Stimulated activated CD8-positive, alpha-beta memory T cell treated with anti-CD3 and anti-CD28 coated beads, Interleukin-7, amount 100 ng/mL, for 4 hours (primary cell): ENCODE measurements around the gene TSPAN10.
"Not testable (repeated sequence)": the region's sequence is repeated elsewhere in the genome, so short reads cannot be mapped to it uniquely, and the experiment has no call there.

ENCODE experiments used
- DNase-seq, 2 donors: peaks; one replicate each; pipeline ENCODE4 v3.0.0-alpha.2; 2020; ENCODE audit warnings: low read depth in 2 of 2

TSPAN10 gene

DNA sequence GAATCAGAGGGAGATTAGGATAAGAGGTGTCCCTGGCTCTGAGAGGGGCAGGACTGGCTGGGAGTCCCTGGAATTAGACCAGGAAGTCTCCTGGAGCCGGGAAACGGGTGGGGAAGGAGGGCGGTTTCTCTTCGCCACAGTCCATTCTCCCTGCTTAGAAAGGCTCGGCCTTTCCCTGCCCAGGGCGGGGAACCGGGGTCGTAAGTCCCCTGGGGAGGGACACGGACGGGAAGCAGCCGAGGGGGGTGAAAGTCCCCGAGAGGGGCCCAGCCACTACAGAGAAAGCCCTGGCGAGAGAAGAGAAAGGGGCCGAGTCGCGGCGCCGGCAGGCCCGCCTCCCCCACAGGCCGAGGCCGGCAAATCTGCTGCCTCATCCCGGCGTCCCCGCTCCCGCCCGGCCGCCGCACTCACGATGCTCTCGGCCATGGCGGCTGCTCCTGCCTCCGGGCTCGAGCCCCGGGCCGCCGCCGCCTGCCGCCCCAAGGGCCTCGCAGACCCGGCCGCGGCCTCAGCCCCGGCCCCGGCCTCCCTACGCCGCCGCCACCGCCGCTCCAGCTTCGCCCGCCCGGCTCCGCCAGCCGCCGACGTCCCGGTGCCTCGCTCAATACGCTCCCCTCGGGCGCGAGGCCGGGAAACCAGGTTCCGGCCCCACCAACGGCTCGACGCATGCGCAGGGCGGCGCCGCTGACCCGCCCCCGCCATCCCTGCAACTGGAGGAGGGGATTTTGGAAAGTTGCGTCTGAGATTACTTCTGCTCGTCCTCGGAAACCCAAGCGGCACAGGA is at the start of gene TSPAN10, which contains the start of gene NPLOC4:
TSS of gene TSPAN10 (plus strand) at position 692 of the 784 bp plus-strand sequence. CDS start 5,217 bp downstream, outside the sequence.
TSS of gene NPLOC4 (minus strand) at position 608 of the 784 bp plus-strand sequence. CDS start at position 426, 182 bp downstream.
- peak; percentile 65 to 79 for DNase-seq

DNA sequence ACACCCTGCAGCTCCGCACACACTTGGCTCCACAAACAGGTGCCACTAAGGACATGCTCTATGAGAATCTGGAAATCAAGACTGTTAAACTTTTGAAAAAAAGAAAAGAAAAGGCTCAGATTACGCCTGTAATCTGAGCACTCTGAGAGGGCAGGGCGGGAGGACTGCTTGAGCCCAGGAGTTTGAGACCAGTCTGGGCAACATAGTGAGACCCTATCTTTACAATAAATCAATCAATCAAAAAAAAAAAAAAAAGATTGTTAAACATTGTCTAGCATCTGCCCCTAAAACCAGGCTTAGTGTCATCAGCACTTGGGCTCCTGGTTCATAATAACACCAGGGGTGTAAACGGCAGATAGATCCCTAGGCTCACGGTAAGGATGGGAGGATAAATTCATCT is 47.4 kb upstream of the TSPAN10 start:
- no peak for DNase-seq

- DNase-seq: no peak
Observed at GRCh38 chr17:81590121-81590520, 46.9 kb upstream of the TSPAN10 start.

- no peak for DNase-seq
Observed at GRCh38 chr17:81591971-81592370, 45.0 kb upstream of the TSPAN10 start.

GRCh38 chr17:81593105-81593871 is 43.7 kb upstream of the TSPAN10 start:
- no peak for DNase-seq

DNA sequence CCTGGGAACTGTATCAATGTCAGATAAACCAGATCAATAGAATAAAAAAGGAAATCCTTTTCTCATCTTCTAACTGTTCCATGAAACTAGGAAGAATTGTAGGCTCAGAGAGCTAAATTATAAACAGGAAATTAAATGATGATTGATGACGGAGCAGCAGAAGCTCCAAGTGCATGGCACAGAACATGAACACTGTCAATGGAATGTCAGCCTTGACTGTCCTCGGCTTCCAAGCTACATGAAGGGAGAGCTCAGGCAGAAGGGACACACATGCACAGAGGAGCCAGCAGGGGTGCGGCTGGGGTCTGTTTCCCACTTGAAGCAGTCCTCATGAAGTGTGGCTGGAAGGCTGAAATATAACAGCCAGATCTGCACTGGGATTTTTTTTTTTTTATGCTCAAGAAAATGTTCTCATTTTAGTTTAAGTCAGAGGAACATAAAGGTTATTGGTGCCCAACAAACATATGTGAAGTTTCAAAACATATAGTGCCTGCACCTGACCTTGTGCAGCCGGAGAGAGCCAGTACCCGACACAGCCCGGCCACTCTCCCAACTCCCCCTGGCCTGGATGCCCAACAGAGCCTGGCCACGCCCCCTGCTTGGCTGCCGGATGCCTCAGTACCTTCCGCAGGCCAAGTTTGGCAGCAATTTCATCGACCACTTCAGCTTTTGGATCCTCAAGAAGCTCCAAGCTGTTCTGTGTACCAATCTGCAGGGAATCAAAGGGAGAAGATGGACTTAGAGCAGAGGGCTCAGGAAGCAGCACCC is 37.1 kb upstream of the TSPAN10 start:
- DNase-seq: no peak

GRCh38 chr17:81601525-81602120 is 35.4 kb upstream of the TSPAN10 start:
- peak; percentile 7 to 21 for DNase-seq

- DNase-seq: no peak
Observed at GRCh38 chr17:81603846-81604610, 33.0 kb upstream of the TSPAN10 start.

DNA sequence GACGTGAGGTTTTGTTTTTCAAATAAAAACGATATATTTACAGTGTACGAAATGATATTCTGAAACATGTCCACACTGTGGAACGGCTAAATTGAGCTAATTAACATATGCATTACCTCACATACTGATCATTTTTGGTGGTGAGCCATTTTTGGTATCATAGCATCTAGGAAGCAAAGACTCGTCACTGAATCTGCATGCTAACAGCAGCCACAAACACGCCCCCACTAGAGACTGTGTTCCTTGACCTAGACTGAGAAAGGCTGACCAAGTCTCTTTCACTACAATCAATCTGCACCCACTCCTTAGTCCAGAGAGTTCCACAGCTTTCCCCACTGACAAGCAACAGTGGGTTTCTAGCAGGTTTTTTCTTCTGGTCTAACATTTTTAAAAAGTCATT is 29.6 kb upstream of the TSPAN10 start:
- DNase-seq: no peak

DNA sequence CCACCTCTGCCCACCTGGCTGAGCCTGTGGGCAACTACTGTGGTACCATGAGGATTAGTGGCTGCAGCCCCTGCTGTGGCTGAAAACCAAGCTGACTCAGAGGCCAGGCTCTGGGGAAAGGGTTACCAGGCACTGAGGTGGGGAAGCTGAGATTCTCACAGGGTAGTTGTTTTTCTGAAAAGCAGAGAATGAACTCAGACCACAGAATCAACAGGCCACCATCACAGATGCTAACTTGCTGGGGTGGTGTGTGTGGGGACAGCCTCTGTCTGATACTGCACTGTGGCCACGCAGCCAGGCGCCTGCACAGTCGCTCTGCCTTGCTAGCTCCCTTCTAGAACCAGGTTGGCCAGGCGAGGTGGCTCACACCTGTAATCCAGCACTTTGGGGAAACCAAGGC is 28.9 kb upstream of the TSPAN10 start:
- DNase-seq: no peak

DNA sequence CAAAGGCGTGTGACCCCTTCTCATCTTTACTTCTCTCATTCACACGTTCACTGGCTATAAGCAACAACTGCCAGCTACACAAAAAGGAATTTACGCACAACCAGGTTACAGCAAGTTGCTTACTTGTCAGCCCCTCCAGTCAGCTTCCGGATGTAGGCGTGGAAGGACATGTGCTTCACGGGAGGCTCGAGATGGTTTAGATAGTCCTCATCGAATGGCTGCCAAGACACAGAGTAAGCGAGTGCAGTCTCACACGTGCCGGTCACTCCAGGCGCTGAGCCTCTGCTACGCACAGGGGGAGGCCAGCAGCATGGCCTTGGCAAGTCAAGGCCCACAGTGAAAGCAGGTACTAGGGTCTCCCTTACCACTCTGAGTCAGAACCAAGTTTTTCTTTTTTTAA is 28.4 kb upstream of the TSPAN10 start:
- DNase-seq: no peak

DNA sequence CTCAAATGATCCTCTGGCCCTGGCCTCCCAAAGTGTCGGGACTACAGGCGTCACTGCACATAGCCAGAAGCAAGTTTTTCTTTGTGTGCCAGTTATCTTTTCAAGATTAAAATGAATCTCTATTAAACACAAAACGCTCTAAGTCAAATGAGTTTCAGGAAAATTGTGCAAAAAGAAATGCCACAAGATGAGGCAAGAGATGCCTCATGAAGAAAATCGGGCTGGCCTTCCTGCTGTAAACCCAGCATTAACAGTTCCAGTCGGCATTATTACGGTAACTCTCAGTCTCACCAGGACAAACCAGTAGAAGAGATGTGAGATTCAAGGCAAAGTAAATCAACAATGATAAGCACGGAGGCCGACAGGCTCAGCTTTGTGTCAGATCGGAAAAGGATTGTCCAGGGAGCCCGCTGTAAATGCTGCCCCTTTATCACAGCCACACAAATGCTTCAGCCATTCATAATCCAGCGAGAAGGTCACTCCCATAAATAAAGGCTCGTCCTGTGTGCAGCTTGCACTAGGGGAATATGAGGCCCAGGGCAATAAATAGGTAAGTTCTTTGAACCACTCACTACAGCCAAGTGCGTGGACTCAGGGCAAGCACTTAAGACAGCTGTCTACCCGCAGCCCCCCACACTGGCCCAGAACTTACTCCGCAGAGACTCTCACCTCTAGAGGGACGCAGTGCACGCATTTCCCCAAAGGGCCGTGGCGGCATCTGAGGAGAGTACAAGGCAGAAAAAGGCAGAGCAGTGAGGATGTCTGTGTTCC is 27.3 kb upstream of the TSPAN10 start:
- DNase-seq: no peak

GRCh38 chr17:81612172-81612970 is 24.6 kb upstream of the TSPAN10 start:
- DNase-seq: no peak

DNA sequence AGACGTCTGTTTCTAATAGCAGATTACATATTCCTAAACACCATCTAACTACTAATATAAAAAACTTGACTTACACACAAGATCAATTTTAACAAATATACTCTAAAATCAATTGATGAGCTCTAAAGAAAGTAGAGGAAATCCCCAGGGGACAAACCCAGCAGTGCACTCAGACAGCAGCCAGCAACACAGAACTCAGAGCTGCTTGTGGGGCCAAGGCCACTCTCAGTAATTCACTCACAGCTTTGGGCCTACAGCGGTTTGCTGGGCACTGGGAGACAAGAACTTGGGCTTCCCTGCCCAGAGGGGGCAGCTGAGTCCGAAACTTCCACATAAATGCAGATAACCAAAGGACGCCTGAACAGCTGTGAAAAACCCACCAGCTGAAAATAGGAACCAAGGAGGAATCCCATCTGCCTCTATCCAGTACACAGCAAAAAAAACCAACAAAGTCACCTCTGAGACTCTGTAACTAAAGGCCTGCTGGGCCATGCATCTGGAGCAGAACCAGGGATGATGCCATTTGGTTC is 21.5 kb upstream of the TSPAN10 start:
- no peak for DNase-seq

- DNase-seq: no peak
Observed at GRCh38 chr17:81616877-81617276, 20.1 kb upstream of the TSPAN10 start.

GRCh38 chr17:81618307-81618706 is 18.7 kb upstream of the TSPAN10 start:
- not testable (repeated sequence) for DNase-seq

DNA sequence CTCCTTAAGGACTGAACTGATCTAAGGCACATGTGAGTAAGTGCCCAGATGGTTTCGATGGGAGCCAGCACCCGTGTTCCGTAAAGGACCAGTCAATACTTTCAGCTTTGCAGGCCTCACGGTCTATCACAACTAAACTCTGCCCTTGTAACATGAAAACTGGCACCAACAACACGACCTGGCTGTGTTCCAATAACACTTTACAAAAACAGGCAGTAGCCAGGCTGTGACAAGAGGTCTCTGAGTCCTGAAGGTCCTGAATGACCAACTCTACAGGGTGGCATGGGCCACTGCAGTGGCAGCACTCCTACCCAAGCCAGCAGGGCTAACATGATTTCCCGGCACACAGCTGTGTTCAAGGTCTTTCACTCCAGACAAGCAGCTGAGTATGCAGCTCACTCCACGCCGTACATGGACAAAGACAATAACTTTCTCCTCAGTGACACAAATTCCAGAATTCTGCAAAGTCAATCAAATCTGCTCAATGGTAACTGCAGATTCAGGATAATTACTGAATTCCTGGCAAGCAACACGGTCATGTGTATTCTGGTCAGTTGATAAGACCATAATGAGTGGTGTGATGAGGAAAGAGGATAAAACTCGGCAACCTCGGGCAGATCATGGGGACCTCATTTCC is 15.4 kb upstream of the TSPAN10 start:
- no peak for DNase-seq

- no peak for DNase-seq
Observed at GRCh38 chr17:81630274-81630673, 6.7 kb upstream of the TSPAN10 start.

DNA sequence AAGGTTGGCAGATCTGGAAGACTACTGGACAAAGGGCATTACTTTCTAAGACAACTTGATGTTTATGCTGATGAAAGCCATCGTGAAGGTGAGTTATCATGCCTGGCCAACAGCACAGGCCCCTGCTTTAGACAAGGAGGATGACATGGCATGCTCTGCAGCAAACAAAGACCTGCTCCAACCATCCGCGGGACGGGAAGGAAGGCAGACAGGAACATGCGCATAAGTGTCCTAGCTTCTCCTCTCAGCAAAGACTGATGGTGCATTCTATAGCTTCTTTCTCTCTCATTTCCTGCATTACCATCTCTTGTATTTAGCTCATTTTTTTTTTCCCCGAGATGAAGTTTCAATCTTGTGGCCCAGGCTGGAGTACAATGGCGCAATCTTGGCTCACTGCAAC is 5.5 kb upstream of the TSPAN10 start:
- DNase-seq: no peak
